Neural crest cell (in vitro differentiated cells): ENCODE results near the gene SARM1. TPM values are rescaled to one million over a fixed set of nuclear protein-coding genes. Genes with fewer than 3 reads are reported as not detected.

Source experiments
- DNase-seq: peaks from one replicate; pipeline ENCODE4 v3.0.0; 2021; ENCODE audit warnings: low read depth, mixed read lengths, low spot score
- H3K27ac Mint-ChIP-seq: one replicate; pipeline ENCODE4 v1.8.0; 2021; ENCODE audit warnings: mild to moderate bottlenecking, mixed read lengths; ENCODE audit not compliant: unreplicated experiment
- H3K27me3 Mint-ChIP-seq: 2 replicates; pipeline ENCODE4 v1.8.0; 2021; ENCODE audit warnings: low read depth, mild to moderate bottlenecking, mixed read lengths
- H3K36me3 Mint-ChIP-seq: 2 replicates; pipeline ENCODE4 v1.8.0; 2021; ENCODE audit warnings: low read depth, mild to moderate bottlenecking, mixed read lengths
- H3K4me1 Mint-ChIP-seq: 2 replicates; pipeline ENCODE4 v1.8.0; 2021; ENCODE audit warnings: mixed read lengths
- H3K4me3 Mint-ChIP-seq: one replicate; pipeline ENCODE4 v1.8.0; 2021; ENCODE audit warnings: mild to moderate bottlenecking, mixed read lengths
- H3K9me3 Mint-ChIP-seq: 2 replicates; pipeline ENCODE4 v1.8.0; 2021; ENCODE audit warnings: mixed read lengths
- CTCF ChIP-seq: fragments of 200-600 bp; sonication (generic); conservative IDR thresholded peaks from 2 replicates; pipeline ENCODE4 v1.5.0; 2021; ENCODE audit warnings: antibody characterized with exemption, mild to moderate bottlenecking
- microRNA-seq: library from miRNA; unstranded; fragments of <30 nt; microRNA quantifications from one replicate; pipeline ENCODE4, GENCODE V29; 2020
- total RNA-seq: library from RNA; stranded (reverse); gene quantifications from 2 replicates; pipeline ENCODE4 v1.2.1, GENCODE V29; 2021

Gene SARM1
- total RNA-seq, 1 donor from 2014 or later = 52.5 TPM

DNA sequence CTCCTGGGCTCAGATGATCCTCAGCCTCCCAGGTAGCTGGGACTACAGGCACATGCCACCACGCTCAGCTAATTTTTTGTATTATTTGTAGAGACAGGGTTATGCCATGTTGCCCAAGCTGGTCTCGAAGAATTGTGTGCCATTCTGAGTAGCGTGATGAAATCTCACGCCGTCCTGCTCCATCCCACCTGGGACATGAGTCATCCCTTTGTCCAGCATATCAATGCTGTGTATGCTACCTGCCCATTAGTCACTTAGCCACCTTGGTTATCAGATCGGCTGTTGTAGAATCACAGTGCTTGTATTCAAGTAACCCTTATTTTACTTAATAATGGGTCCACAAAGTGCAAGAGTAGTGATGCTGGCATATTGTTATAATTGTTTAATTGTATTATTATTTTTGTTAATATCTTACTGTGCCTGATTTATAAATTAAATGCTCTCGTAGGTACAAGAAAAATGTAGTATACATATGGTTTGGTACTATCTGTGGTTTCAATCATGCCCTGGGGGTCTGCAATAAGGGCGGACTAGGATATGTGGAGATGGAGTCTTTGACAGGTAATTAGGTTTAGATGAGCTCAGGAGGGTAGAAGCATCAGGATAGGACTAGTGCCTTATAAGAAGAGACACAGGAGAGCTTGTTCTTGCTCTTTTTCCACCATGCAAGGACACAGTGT lies 75.4 kb downstream of the SARM1 start:
- DNase-seq = no peak
- Mint-ChIP-seq H3K4me3 (no peak overlapping the region), H3K27me3 (peaks cover 46% of the 10 kb centered on the region), H3K27ac (no peak overlapping the region), H3K9me3 (peaks cover 7% of the 10 kb centered on the region), H3K36me3 (no peaks in the 10 kb centered on the region), H3K4me1 (no peaks in the 10 kb centered on the region)
- TF ChIP-seq CTCF = no peak

GRCh38 chr17:28447396-28447760 lies 75.9 kb downstream of the SARM1 start:
- TF ChIP-seq CTCF = no peak
- Mint-ChIP-seq H3K4me3 (no peak overlapping the region), H3K27ac (no peak overlapping the region), H3K9me3 (peaks cover 7% of the 10 kb centered on the region), H3K36me3 (no peaks in the 10 kb centered on the region), H3K4me1 (no peaks in the 10 kb centered on the region), H3K27me3 (peaks cover 43% of the 10 kb centered on the region)
- DNase-seq = no peak

- peaks cover 10% of the 10 kb centered on the region for H3K9me3 Mint-ChIP-seq
- peaks cover 51% of the 10 kb centered on the region for H3K27me3 Mint-ChIP-seq
- TF ChIP-seq CTCF = no peak
- H3K4me1 Mint-ChIP-seq = no peaks in the 10 kb centered on the region
- no peak overlapping the region for H3K27ac Mint-ChIP-seq
- no peaks in the 10 kb centered on the region for H3K36me3 Mint-ChIP-seq
- no peak for DNase-seq
- no peak overlapping the region for H3K4me3 Mint-ChIP-seq
These were observed 78.4 kb downstream of the SARM1 start for GRCh38 chr17:28449859-28450258.

Small RNAs within 50 kb of the gene (microRNA-seq; reads per million reads assigned to microRNA genes)
- 2.4 reads per million for gene MIR4723

Other genes starting within 250 kb of the SARM1 start
- gene TMEM97, start 52.5 kb upstream of the SARM1 start, total RNA-seq = 276 and 298 TPM in 2 replicates
- 14.0 and 15.9 TPM in 2 replicates for gene IFT20, start 36.2 kb upstream of the SARM1 start, total RNA-seq
- gene TNFAIP1, start 35.9 kb upstream of the SARM1 start, total RNA-seq = 38.2 and 38.8 TPM in 2 replicates
- gene POLDIP2, start 14.2 kb upstream of the SARM1 start, total RNA-seq = 75.5 and 78.2 TPM in 2 replicates
- gene SEBOX, start 6.5 kb upstream of the SARM1 start, total RNA-seq = not detected in 2 replicates
- 0.40 and 0.68 TPM in 2 replicates for gene VTN, start 1.4 kb upstream of the SARM1 start, total RNA-seq
- gene SLC46A1, start 34.5 kb downstream of the SARM1 start, total RNA-seq = 16.8 and 17.5 TPM in 2 replicates
- not detected in 2 replicates for gene SLC13A2, start 102.0 kb downstream of the SARM1 start, total RNA-seq
- not detected in 2 replicates for gene FOXN1, start 134.7 kb downstream of the SARM1 start, total RNA-seq
- gene UNC119, start 180.9 kb downstream of the SARM1 start, total RNA-seq = 59.1 and 63.5 TPM in 2 replicates
- gene PIGS, start 199.8 kb downstream of the SARM1 start, total RNA-seq = 63.5 and 71.1 TPM in 2 replicates
- gene ALDOC, start 205.2 kb downstream of the SARM1 start, total RNA-seq = 16.1 and 22.2 TPM in 2 replicates
- 147 and 151 TPM in 2 replicates for gene SPAG5, start 227.3 kb downstream of the SARM1 start, total RNA-seq
- 31.0 and 34.2 TPM in 2 replicates for gene RSKR, start 242.5 kb downstream of the SARM1 start, total RNA-seq